ENCODE results near the gene TPRKB.
A peak's percentile ranks its signal among the peaks of the same experiment; 100 is the strongest.
"Not testable (repeated sequence)": the region's sequence is repeated elsewhere in the genome, so short reads cannot be mapped to it uniquely, and the experiment has no call there.

The TPRKB gene

DNA sequence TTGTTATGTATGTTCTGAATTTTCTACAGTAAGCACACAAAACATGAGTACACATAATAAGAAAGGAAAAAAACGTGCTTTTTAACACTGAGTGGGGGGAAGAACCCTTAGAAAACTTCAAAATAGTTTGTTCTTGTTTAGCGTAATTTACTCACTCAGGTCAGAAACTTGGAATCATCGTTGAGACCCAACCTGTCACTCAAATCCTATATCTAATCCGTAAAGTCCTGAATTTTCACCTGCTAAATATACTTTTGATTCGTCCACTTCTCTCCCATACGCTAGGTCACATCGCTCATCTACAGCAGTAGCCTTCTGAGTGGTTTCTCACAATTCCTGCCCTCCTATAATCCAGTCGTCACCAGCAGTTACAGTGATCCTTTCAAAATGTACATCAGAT lies 767 bp downstream of the TPRKB start:
- H3K4me3 ChIP-seq (ENCODE audit: low read depth, low read length): peak overlapping the region; percentile 73
- no peak for DNase-seq (ENCODE audit: low read depth)
- TF ChIP-seq, protein P1, sequence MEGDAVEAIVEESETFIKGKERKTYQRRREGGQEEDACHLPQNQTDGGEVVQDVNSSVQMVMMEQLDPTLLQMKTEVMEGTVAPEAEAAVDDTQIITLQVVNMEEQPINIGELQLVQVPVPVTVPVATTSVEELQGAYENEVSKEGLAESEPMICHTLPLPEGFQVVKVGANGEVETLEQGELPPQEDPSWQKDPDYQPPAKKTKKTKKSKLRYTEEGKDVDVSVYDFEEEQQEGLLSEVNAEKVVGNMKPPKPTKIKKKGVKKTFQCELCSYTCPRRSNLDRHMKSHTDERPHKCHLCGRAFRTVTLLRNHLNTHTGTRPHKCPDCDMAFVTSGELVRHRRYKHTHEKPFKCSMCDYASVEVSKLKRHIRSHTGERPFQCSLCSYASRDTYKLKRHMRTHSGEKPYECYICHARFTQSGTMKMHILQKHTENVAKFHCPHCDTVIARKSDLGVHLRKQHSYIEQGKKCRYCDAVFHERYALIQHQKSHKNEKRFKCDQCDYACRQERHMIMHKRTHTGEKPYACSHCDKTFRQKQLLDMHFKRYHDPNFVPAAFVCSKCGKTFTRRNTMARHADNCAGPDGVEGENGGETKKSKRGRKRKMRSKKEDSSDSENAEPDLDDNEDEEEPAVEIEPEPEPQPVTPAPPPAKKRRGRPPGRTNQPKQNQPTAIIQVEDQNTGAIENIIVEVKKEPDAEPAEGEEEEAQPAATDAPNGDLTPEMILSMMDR (conservative IDR thresholded peaks at IDR 0.05; ENCODE audit: low read depth, low read length): no peak

DNA sequence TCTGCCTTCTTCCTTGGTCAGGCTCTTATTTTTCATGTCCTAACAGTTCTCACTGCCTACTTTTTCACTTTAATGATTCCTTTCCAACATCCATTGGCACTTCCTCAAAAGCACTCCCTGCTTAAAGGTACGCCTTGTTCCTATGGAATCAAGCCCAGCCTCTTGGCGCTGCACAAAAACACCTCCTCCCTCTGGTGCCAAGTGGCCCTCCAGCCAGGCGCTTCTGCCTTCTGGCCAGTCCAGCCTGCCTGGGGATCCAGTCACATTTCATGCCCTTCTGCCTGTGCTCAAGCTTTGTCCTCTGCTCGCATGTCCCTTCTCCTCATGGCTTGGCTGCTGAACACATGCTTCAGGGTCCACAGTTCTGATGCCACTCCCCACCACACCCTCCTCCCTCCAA lies 6.3 kb downstream of the TPRKB start:
- H3K4me3 ChIP-seq (ENCODE audit: low read depth, low read length): no peak overlapping the region
- no peak for DNase-seq (ENCODE audit: low read depth)
- TF ChIP-seq, protein P1 (conservative IDR thresholded peaks at IDR 0.05; ENCODE audit: low read depth, low read length): no peak

GRCh38 chr2:73728711-73729110 lies 8.4 kb downstream of the TPRKB start:
- H3K4me3 ChIP-seq (ENCODE audit: low read depth, low read length): no peak overlapping the region
- no peak for DNase-seq (ENCODE audit: low read depth)
- TF ChIP-seq, protein P1 (conservative IDR thresholded peaks at IDR 0.05; ENCODE audit: low read depth, low read length): no peak

GRCh38 chr2:73728043-73728442 lies 9.1 kb downstream of the TPRKB start:
- TF ChIP-seq, protein P1 (conservative IDR thresholded peaks at IDR 0.05; ENCODE audit: low read depth, low read length): no peak
- no peak for DNase-seq (ENCODE audit: low read depth)
- no peak overlapping the region for H3K4me3 ChIP-seq (ENCODE audit: low read depth, low read length)

GRCh38 chr2:73726657-73727056 lies 10.5 kb downstream of the TPRKB start:
- DNase-seq (ENCODE audit: low read depth); H3K4me3 ChIP-seq (ENCODE audit: low read depth, low read length): not testable (repeated sequence)

DNA sequence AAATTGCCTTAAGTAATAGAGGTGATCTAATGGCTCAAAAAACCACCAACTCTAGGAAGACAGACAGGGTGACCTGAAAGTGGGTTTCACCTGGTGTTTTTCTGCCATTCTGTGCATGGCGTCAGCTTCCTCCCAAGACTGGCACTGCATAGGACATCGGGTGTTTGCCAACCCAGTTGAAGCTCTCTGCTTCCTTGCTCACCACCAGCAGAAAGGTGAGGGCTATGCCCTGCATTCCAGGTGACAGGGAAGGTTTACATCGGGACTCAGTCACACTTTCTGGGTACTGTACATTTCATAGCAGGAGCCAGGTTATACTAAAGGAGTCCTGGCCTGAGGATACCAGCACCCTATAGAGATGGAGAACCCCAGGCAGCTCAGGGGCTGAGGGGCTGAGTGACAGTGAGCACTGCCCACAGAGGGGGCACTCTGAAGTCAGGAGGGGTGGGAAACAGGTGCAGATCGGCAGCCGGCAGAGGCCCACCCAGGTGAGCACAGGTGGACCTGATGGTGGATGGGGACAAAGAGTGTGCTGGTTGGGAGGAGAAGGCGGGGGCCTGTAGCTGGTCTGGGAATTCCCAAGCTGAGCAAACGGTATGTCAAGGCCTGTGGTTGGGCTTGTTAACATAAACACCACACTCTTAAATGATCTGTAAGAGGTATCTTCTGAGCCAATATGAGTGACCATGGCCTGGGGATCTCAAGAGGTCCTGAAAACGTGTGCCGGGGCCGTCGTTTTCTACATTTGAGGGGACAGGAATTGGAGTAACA lies 18.1 kb downstream of the TPRKB start:
- DNase-seq (ENCODE audit: low read depth): no peak
- TF ChIP-seq, protein P1 (conservative IDR thresholded peaks at IDR 0.05; ENCODE audit: low read depth, low read length): no peak
- no peak overlapping the region for H3K4me3 ChIP-seq (ENCODE audit: low read depth, low read length)

GRCh38 chr2:73718421-73718820 lies 18.7 kb downstream of the TPRKB start:
- DNase-seq (ENCODE audit: low read depth): no peak
- TF ChIP-seq, protein P1 (conservative IDR thresholded peaks at IDR 0.05; ENCODE audit: low read depth, low read length): no peak
- no peak overlapping the region for H3K4me3 ChIP-seq (ENCODE audit: low read depth, low read length)

DNA sequence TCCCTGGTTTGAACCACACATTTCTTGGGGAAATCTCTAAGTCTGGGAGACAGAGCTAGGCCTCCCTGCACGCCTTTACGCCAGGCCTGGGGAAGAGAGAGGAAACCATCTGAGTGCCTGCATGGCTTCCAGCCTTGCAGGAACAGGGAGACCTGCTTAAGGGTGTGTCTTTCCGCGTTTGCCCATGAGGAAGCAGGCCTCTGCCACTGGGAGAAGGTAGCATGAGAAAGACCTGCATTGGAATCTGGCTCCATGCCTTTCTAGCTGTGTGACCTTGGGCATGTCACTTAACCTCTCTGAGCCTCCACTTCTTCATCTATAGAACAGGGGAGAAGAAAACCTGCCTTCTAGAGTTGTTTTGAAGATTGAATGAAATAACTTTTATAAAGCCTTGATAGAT lies 19.4 kb downstream of the TPRKB start:
- not testable (repeated sequence) for H3K4me3 ChIP-seq (ENCODE audit: low read depth, low read length); DNase-seq (ENCODE audit: low read depth)
